Measurements from ENCODE around the gene PEX11G.

- no peak for TF ChIP-seq NFYB (CRISPR knock-in tag; conservative IDR thresholded peaks at IDR 0.05; ENCODE audit: low read depth)
- no peak for TF ChIP-seq STAT6 (CRISPR knock-in tag; conservative IDR thresholded peaks at IDR 0.05; ENCODE audit: low read depth)
- TF ChIP-seq ELF4 (CRISPR knock-in tag; IDR thresholded peaks at IDR 0.05; ENCODE audit: low read depth), result no peak
- TF ChIP-seq CTCF (IDR thresholded peaks at IDR 0.05), result no peak
- TF ChIP-seq TEAD1 (CRISPR knock-in tag; IDR thresholded peaks at IDR 0.05), result no peak
Measured at GRCh38 chr19:7427944-7428343, 60.9 kb downstream of the PEX11G start.

Data from WTC11 (cell line).